ENCODE measurements around the gene MARCO. TPM values are rescaled to one million over a fixed set of nuclear protein-coding genes. Genes with fewer than 3 reads are reported as not detected.

MARCO gene
- total RNA-seq, 1 experiment from 2014 or later, result not detected

DNA sequence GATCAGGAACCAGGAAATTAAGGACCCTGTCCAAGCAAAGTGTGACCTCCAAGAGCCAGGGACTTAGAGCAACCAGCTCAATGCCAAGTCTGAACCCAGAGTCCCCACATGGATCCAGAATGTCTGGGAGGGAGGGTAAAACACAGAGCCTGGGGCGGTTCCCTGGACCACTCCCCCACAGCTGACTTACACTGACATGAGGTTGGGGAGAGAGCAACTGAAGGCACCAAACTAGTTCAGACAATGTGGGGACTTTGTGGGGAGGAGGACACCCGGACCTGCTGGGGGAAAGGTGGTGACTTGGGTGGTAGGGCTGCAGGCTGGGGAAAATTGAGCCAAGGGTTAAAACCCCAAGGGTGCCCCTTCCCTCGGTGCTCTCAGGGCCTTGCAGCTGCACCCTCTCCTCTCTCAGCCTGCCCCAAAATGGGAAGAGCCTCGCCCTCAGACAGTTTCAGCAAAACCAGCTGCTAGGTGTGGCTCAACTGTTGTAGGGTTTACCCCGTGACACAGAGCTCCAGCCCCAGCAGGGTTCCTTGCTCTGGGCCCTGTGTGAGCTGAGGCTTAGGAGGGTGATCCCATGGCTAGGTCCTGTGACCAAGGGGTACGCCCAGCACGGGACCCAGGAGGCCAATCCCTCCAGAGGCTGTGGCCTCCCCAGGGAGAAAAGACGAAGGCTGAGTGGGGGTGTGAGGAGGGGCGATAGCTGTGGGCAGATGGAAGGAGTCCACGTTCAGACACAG, 28.6 kb downstream of the MARCO start:
- in situ Hi-C loops (cut with HindIII; ENCODE audit: low sequenced_read_pairs), result no loop called here
- no peak for DNase-seq (ENCODE audit: low spot score)

DNA sequence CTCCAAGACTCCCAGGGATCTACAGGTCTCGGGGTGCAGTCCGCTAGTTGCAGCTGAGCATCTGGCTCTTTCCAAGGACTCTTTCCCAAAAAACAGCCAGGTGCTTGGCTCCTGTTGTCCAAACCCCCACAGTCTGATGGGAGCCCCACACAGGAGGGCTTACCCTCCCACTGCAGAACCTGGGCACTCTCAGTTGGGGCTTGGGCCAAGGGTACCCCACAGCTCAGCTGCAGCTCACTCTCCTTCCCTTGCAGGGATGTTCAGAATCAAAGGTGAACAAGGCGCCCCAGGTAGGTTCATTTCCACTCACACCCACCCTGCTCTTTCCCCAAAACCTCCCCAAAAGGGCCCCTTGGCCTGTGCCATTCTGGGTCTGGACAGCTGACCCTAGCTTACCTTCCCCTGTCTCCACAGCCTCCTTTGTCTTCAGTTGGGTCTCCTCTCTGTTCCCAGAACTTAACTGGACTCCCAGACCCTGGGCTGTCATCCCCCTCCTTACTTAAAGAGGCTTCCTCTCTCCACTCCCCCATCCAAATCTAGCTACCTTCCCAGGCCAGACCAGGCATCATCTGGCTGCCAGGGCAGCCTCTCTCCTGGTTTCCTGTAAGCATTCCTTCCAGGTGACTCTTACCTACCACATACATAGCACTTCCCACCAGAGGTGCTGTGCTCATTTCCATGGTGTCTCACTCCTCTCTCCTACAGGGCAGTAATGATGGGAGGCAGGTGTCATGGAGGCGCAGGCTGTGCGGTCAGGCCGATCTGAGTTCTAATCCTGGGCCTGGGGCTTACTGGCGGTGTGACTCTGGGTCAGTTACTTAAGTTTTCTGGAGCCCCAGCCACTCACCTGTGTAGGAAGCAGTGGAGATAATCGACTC, 29.5 kb downstream of the MARCO start:
- in situ Hi-C loops (cut with HindIII; ENCODE audit: low sequenced_read_pairs), result no loop called here
- no peak for DNase-seq (ENCODE audit: low spot score)

DNA sequence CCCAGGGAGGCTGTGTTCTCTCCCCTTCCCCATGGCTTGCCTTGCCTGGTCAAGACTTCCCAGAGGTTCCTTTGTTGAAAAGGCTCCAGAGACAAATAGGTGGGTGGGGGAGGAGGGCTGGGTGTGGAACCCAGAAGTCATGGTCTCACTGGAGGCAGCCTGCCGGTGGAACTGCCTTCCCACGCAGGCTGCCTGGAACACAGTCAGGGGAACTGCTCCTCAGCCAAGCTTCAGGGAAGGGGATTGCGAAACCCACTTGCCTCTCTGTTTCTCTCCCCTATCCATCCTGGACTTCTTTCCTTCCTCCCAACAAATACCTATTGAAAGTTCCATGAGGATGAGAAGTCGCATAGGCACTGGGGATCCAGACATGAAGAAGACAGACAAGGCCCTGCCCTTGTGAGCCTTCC, 31.6 kb downstream of the MARCO start:
- in situ Hi-C loops (cut with HindIII; ENCODE audit: low sequenced_read_pairs), result no loop called here
- DNase-seq (ENCODE audit: low spot score), result no peak

DNA sequence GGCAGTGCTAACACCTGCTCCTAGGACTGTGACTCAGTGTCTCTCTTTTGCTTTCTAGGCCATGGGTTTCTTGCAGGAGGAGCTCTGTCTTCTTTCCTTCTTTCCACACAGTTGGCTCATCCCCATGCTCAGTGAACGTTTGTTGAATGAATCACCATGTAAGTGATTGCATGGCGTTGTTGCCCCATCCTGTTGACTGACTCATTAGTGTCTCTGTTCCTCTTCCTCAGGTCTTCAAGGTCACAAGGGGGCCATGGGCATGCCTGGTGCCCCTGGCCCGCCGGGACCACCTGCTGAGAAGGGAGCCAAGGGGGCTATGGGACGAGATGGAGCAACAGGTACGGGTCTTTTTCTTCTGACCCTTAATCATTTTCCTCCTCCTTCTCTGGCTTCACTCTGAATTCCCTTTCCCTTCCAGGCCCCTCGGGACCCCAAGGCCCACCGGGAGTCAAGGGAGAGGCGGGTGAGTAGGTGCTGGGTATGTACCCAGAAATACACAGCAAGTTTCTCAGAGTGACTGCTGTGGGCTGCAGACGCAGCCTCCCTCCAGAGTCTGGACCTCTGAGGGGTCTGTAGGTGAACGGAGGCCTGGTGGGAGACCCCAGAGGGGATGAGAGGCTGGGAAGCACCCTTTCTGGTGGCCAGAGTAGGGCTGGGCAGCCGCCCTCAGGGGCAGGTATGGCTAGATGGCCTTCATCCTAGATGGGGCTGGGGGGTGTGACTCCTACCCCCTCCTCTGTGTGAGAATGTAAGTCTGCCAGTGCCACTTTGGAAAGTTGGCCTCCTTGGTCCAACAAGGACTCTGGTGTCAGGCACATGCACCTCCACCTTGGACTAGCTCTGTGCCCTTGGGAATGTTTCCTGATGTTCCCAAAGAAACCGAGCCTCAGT, 32.4 kb downstream of the MARCO start:
- DNase-seq (ENCODE audit: low spot score), result no peak
- in situ Hi-C loops (cut with HindIII; ENCODE audit: low sequenced_read_pairs), result no loop called here

DNA sequence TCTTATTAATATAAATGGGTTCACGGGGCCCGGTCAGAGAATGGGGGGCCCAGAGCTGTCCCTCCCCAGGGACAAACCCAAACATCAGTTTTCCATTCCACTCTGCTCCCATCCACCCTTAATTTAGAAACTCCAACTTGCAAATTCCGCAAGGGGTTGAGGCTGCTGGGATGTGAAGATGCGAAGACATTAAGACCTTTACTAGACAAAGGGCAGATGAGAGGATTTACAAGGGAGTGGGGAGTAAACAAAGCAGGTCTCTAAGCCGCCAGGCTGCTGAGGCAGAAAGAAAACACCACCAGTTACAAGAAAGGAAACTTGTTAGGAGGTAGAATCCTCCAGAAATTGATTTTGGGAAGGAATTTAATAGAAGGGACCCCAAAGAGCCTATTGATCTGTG, 33.1 kb downstream of the MARCO start:
- in situ Hi-C loops (cut with HindIII; ENCODE audit: low sequenced_read_pairs), result no loop called here
- DNase-seq (ENCODE audit: low spot score), result no peak

DNA sequence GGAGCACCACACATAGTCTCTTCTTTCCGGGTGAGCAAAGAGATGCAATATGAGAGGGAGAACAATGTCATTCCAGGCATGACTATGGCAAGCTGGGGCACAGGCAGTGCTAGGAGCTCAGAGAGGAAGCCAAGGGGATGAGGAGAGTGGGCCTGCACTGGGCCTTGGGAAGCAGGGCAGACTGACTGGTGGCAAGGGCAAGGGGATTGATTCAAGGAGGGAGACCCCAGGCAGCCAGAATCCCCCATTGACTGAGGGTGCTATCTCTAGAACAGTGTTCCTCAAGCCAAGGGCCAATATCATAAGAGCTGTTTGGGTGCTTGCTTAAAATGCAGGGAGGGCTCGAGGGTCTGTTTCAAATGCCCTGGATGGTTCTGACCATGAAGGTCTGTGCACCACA, 36.1 kb downstream of the MARCO start:
- no peak for DNase-seq (ENCODE audit: low spot score)
- in situ Hi-C loops (cut with HindIII; ENCODE audit: low sequenced_read_pairs), result no loop called here

DNA sequence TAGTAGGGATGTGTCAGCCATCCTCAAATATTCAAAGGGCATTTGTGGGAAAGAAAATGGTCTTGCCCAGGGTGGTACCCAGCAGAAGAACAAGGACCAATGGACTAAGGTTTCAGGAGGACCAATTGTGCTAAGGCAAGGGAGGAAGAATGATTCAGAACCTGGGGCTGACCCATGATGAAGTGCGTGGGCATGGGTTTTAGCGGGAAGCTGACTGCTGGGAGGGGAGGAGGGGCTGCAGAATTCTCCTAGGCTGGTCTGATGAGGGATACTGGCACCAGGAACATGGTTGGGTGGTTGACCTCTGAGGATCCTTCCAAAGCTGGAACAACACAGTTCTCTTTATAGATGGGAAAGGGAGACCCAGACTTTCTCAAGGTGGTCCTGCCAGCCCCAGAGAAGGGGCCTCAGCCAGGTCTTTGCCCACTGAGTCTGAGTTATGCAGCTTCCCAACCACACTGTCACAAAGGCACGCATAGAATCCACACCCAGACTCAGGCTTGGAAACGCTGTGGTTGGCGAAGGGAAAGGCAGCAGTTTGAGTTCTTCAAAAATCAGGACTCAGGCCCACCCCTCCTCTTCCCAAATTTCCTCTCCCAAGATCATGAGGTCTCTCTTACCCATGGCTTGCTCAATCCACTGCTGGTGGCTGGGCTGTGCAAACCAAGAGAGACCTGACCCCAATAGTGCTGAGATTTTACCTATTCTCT, 37.3 kb downstream of the MARCO start:
- no peak for DNase-seq (ENCODE audit: low spot score)
- in situ Hi-C loops (cut with HindIII; ENCODE audit: low sequenced_read_pairs), result no loop called here

DNA sequence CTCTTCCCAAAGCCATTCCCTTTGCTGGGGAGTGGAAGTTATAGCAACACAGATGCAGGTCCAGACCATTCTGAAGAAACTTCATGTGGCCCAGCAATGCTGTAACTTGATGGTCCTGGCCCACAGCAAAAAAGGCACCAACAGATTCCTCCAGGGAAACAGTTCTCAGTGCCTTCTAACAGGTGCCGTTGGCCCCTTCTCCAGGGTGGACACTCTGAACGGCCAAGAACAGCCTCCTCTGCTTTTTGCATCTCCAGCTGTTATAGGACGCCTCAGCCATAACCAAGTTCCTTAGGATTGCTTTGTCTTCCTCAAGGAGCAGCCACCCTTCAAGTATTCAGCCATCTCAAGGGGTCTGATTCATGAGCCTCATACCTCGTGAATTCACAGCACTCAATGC, 38.0 kb downstream of the MARCO start:
- no peak for DNase-seq (ENCODE audit: low spot score)
- in situ Hi-C loops (cut with HindIII; ENCODE audit: low sequenced_read_pairs), result no loop called here

DNA sequence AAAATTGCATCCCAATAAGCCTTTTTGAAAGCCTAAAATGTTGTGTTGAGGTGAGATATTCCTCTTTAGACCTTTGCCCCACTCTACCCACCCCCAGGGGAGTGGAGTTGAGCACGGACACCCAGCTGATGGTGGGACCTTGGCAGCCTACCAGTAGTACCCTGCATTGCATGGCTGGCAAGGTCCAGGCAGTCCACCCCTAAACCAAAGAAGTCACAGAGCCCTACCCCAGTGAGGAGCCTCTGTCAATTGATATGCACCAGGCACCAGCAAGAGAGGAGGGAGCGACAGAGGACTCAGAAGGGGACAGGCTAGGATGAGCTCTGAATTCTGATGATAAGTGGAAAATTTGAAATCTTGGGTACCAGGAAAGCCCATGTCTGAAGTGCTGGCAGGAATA, 38.6 kb downstream of the MARCO start:
- in situ Hi-C loops (cut with HindIII; ENCODE audit: low sequenced_read_pairs), result no loop called here
- no peak for DNase-seq (ENCODE audit: low spot score)

DNA sequence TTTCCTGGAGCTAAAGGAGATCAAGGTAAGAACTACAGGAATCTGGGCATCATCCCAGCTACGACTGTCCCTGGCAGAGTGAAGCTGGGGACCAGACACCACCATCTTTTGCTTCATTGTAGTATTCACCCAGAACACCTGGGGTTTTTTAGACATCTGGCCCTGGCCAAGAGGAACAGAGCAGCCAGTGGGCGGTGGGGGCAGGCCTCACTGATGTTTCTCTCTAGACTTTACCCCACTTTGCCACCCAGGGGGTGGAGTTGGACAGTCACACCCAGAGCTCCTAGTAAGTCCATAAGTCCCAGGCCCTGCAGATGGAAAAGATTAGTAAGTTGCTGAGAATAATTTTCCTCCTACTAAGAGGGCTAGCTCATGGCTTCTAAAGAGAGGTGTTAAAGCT, 39.6 kb downstream of the MARCO start:
- in situ Hi-C loops (cut with HindIII; ENCODE audit: low sequenced_read_pairs), result no loop called here
- DNase-seq (ENCODE audit: low spot score), result no peak

DNA sequence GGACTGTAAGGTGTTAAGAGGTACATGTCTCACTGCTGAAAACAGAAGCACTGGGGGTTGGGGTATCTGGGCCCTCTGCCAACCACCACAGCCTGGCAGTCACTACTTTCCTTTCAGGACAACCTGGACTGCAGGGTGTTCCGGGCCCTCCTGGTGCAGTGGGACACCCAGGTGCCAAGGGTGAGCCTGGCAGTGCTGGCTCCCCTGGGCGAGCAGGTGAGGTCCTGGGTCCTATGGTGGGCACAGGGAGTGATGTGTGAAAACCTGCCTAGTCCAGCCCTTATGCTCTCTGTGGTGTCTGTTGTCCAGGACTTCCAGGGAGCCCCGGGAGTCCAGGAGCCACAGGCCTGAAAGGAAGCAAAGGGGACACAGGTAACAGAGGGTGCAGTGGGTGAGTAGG, 40.0 kb downstream of the MARCO start:
- in situ Hi-C loops (cut with HindIII; ENCODE audit: low sequenced_read_pairs), result no loop called here
- no peak for DNase-seq (ENCODE audit: low spot score)

DNA sequence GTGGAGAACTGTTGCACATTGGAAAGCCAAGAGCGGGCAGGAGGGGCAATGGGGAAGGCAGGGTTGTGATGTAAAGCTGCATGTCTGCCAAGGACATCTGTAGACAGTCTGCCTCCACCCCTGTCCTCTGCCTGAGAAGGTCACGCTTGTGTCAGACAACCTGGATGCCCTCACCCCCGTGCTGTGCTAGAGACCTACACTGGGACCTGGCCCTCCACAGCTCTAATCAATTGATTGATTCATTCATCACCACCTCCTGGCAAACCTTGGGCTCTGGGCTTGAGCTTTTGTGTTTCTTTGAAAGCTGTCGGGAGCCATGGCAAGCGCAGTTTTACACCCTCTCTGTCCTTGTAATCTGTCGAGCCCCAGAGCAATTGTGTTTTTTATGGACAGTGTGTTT, 41.1 kb downstream of the MARCO start:
- in situ Hi-C loops (cut with HindIII; ENCODE audit: low sequenced_read_pairs), result no loop called here
- DNase-seq (ENCODE audit: low spot score), result no peak

DNA sequence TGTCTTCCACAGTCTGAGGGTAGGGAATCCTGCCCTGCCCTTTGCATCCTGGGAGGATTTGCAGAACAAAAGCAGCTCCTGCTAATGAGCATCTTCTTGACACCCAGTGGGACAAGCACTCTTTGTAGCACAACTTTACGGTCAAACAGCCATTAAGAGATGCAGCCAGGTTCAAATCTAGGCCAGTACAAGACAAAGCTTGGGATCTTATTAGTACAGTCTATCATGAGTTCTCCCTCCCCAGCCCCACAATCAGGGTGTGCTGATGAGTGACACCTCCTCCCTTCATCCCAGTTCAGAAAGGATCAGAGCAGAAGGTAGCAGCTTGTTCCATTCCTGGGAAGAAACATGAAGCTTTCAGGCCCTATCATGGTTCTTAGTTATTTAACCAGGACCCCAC, 41.9 kb downstream of the MARCO start:
- DNase-seq (ENCODE audit: low spot score), result no peak
- in situ Hi-C loops (cut with HindIII; ENCODE audit: low sequenced_read_pairs), result no loop called here

DNA sequence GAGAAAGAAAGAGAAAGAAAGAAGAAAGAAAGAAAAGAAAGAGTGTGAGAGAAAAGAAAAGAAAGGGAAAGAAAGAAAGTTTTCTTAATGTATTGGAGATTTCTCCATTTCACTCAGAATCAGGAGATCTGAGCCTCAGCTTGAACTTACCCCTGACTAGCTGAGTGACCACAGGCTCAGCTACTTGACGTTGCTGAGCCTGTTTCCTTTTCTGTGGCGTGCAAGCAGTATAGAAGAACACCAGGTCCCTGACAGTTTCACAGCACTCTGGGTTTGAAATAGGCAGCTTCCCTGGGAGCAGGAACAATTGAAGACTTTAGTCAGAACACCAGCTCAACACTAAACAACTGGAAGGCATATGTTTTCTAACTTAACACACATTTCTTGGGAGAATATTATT, 44.7 kb downstream of the MARCO start:
- no peak for DNase-seq (ENCODE audit: low spot score)
- in situ Hi-C loops (cut with HindIII; ENCODE audit: low sequenced_read_pairs), result no loop called here

DNA sequence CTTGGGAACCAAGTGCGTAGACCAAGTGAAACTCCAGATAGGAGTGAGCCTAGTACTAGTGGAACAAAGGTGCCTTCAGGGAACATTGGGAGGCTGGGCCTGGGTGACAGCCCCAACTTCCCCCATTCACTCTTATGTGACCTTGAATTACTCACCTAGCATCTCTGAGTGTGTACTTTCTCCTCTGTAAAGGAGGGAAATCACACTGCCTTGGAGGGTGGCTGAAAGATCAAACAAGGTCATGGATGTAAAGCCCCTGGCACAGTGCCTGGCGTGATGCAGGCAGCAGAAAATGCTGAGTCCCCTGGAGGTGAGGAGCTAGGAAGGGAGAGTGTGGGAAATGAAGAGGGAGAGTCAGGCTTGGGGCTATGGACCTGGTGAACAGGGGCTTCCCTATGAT, 45.9 kb downstream of the MARCO start:
- in situ Hi-C loops (cut with HindIII; ENCODE audit: low sequenced_read_pairs), result no loop called here
- DNase-seq (ENCODE audit: low spot score), result no peak

DNA sequence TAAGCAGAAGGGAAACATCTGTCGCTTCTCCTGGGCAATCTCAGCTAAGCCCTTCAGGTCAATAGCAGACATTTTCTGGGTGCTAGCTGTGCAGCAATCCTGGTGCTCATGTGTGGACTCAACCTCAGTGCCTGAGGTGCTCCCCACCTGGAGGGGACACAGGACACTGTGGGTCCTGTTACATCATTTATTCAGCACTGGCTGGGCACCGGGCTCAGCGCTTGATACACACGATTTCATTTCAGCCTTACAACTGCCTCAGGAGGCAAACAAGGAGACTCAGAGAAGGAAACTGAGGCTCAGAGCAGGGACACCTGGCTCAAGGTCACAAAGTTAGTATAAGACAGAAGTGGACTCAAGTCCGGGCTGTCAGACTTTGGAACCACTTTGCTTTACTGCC, 46.7 kb downstream of the MARCO start:
- DNase-seq (ENCODE audit: low spot score), result no peak

DNA sequence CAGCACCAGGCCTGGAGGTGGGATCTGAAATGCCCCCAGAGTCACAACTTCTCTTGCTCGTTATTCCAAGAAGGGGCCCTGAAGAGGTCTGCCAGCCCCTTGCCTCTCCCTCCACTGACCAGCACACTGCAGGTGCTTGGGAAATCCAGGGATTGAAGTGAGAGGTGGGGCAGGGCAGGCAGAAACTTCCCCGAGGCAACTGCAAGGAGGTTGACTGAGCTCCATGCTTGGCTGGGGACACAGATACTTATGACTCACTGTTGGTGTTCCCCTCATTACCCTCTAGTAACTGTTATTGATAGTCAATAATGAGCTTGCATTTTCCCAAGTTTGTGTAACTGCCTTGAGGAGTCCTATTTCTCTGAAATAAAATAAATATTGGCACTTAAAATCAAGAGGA, 47.5 kb downstream of the MARCO start:
- DNase-seq (ENCODE audit: low spot score), result no peak
- in situ Hi-C loops (cut with HindIII; ENCODE audit: low sequenced_read_pairs), result no loop called here

More for the DNA sequence above, 46.7 kb downstream of the MARCO start:
- in situ Hi-C loops (cut with HindIII; ENCODE audit: low sequenced_read_pairs), result no loop called here

DNA sequence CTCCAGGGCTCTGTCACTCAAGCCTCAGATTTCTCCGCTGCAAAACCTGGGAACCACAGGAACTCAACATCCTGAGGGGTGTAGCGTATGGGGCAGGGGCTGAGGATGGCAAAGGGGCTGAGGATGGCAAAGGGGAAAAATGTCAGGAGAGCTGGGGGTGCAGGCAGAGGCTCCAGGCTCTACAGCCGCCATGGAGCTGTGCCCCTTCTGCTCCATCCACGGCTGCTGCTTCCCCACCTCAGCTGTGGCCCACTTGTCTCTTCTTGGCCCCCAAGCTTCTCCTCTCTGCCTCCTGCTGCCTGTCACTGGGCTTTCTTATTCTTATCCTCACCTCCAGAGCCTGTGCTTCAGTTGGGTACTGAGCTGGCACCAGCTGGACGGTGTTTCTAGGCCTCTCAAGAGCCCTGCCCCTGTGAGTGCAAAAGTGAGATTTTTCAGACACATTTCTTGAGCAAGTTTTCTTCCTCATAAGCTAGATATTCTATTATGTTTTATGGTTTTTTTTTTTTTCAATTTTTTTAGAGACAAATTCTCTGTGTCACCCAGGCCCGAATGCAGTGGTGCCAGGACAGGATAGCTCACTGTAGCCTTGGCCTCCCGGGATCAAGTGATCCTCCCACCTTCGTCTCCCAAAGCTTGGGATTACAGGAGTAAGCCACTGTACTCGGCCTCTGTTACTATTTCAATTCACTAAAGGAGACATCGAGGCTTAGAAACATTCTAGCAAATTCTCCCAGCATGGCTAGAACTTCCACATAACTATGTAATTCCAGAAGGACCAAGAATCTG, 49.0 kb downstream of the MARCO start:
- in situ Hi-C loops (cut with HindIII; ENCODE audit: low sequenced_read_pairs), result no loop called here
- DNase-seq (ENCODE audit: low spot score), result no peak

Measured in G401 (cell line).